IMR-90 (cell line): Measurements from ENCODE around the gene CTPS1. TPM values are rescaled to one million over a fixed set of nuclear protein-coding genes. Genes with fewer than 3 reads are reported as not detected.

Experiments
- ATAC-seq: fragments of 200-7000 bp; cut with Tn5 transposase; 2 replicates; pipeline ENCODE4 v1.9.1; 2020; ENCODE audit warnings: low read depth, mild to moderate bottlenecking, moderate library complexity
- BruUV-seq: library from RNA; stranded (reverse); fragments of 400-500 nt; replicated peaks from 2 replicates; lab custom pipeline; 2021; lab: Mats Ljungman, UMichigan
- CTCF ChIA-PET: fragments of 300-600 bp; formaldehyde crosslinking; extraction: SDS; loops from one replicate; lab custom pipeline; 2021; ENCODE audit warnings: antibody characterized with exemption; lab: Yijun Ruan, JAX
- POLR2A ChIA-PET: fragments of 300-600 bp; sonication (Branson Sonifier 250); formaldehyde crosslinking; loops from one replicate; lab custom pipeline; 2022; ENCODE audit warnings: antibody characterized with exemption; ENCODE audit not compliant: unreplicated experiment; lab: Charles Lee
- DNase-seq: peaks from one replicate; pipeline ENCODE4 v3.0.0; 2013
- H2AFZ ChIP-seq: replicated peaks from 2 replicates; pipeline ENCODE3; 2013; ENCODE audit warnings: low read length, mild to moderate bottlenecking; ENCODE audit not compliant: poor library complexity
- H2AK5ac ChIP-seq: 2 replicates; pipeline ENCODE4 v1.6.1; 2013; ENCODE audit warnings: low read depth, low read length, inconsistent platforms
- H2AK9ac ChIP-seq: replicated peaks from 2 replicates; pipeline ENCODE3; 2013; ENCODE audit warnings: mild to moderate bottlenecking, low read depth, low read length, moderate library complexity; ENCODE audit not compliant: poor library complexity
- H2BK120ac ChIP-seq: 2 replicates; pipeline ENCODE4 v1.6.1; 2013; ENCODE audit warnings: low read depth, low read length, inconsistent platforms
- H2BK15ac ChIP-seq: 3 replicates; pipeline ENCODE4 v1.6.1; 2013; ENCODE audit warnings: low read depth, low read length, inconsistent platforms
- H2BK20ac ChIP-seq: 2 replicates; pipeline ENCODE4 v1.6.1; 2013; ENCODE audit warnings: low read depth, mild to moderate bottlenecking, inconsistent platforms, low read length, moderate library complexity
- H2BK5ac ChIP-seq: 2 replicates; pipeline ENCODE4 v1.6.1; 2013; ENCODE audit warnings: mild to moderate bottlenecking, low read depth, low read length, inconsistent platforms; ENCODE audit not compliant: poor library complexity, severe bottlenecking
- H3K14ac ChIP-seq: replicated peaks from 2 replicates; pipeline ENCODE4 v1.6.1; 2013; ENCODE audit warnings: low read depth, low read length, inconsistent platforms
- H3K18ac ChIP-seq: 2 replicates; pipeline ENCODE4 v1.6.1; 2013; ENCODE audit warnings: low read depth, low read length, control low read depth
- H3K23ac ChIP-seq: 2 replicates; pipeline ENCODE4 v1.6.1; 2013; ENCODE audit warnings: low read depth, low read length, inconsistent platforms
- H3K27ac ChIP-seq: 2 replicates; pipeline ENCODE4 v1.5.1; 2013; ENCODE audit warnings: mild to moderate bottlenecking, control low read depth, low read length; ENCODE audit not compliant: insufficient read depth
- H3K27me3 ChIP-seq: 2 replicates; pipeline ENCODE4 v1.6.1; 2013; ENCODE audit warnings: low read length; ENCODE audit not compliant: control insufficient read depth, insufficient read depth
- H3K36me3 ChIP-seq: 2 replicates; pipeline ENCODE4 v1.6.1; 2013; ENCODE audit warnings: low read length, mixed read lengths; ENCODE audit not compliant: control insufficient read depth, insufficient read depth
- H3K4ac ChIP-seq: 2 replicates; pipeline ENCODE4 v1.6.1; 2013; ENCODE audit warnings: low read depth, low read length, inconsistent platforms
- H3K4me1 ChIP-seq: 2 replicates; pipeline ENCODE4 v1.6.1; 2013; ENCODE audit warnings: low read length, mixed read lengths; ENCODE audit not compliant: control insufficient read depth, insufficient read depth
- H3K4me2 ChIP-seq: 2 replicates; pipeline ENCODE4 v1.6.1; 2013; ENCODE audit warnings: low read depth, mild to moderate bottlenecking, control low read depth, low read length, moderate library complexity
- H3K4me3 ChIP-seq: 2 replicates; pipeline ENCODE4 v1.5.1; 2013; ENCODE audit warnings: low read depth, mild to moderate bottlenecking, control low read depth, low read length, moderate library complexity; ENCODE audit not compliant: insufficient read depth
- H3K56ac ChIP-seq: 2 replicates; pipeline ENCODE4 v1.6.1; 2013; ENCODE audit warnings: low read length, inconsistent platforms; ENCODE audit not compliant: insufficient read depth; ENCODE audit errors: extremely low read depth
- H3K79me1 ChIP-seq, 2 experiments: 2 replicates each; pipeline ENCODE4 v1.6.1; 2013; ENCODE audit warnings: low read length in 2 of 2, inconsistent platforms in 1 of 2, low read depth in 1 of 2
- H3K9ac ChIP-seq: 2 replicates; pipeline ENCODE4 v1.6.1; 2013; ENCODE audit warnings: low read depth, low read length, control low read depth
- H3K9me1 ChIP-seq: 2 replicates; pipeline ENCODE4 v1.6.1; 2013; ENCODE audit warnings: low read length, inconsistent platforms; ENCODE audit not compliant: insufficient read depth
- H3K9me3 ChIP-seq: 2 replicates; pipeline ENCODE4 v1.6.1; 2013; ENCODE audit warnings: low read length; ENCODE audit not compliant: control insufficient read depth, insufficient read depth
- H4K20me1 ChIP-seq: 2 replicates; pipeline ENCODE4 v1.6.1; 2013; ENCODE audit warnings: low read length, inconsistent platforms; ENCODE audit not compliant: insufficient read depth
- H4K5ac ChIP-seq: 2 replicates; pipeline ENCODE4 v1.6.1; 2013; ENCODE audit warnings: mild to moderate bottlenecking, low read depth, low read length, control low read depth
- H4K8ac ChIP-seq, 2 experiments: 2 replicates each; pipeline ENCODE4 v1.6.1; 2013; ENCODE audit warnings: low read depth in 2 of 2, low read length in 2 of 2, control low read depth in 1 of 2, inconsistent platforms in 1 of 2
- H4K91ac ChIP-seq: 2 replicates; pipeline ENCODE4 v1.6.1; 2013; ENCODE audit warnings: low read depth, low read length, inconsistent platforms; ENCODE audit not compliant: insufficient read depth
- BHLHE40 ChIP-seq: fragments of 150-350 bp; IDR thresholded peaks from 2 replicates; pipeline ENCODE4 v1.6.1; 2016; ENCODE audit warnings: mild to moderate bottlenecking, low read depth, low read length
- CEBPB ChIP-seq: IDR thresholded peaks from 2 replicates; pipeline ENCODE4 v1.6.1; 2012; ENCODE audit warnings: low read depth, low read length, improper control_type of control experiment
- CHD1 ChIP-seq: IDR thresholded peaks from 2 replicates; pipeline ENCODE4 v1.6.1; 2012; ENCODE audit warnings: low read depth, low read length, improper control_type of control experiment
- FOS ChIP-seq: fragments of 150-350 bp; IDR thresholded peaks from 2 replicates; pipeline ENCODE4 v1.6.1; 2016; ENCODE audit warnings: low read depth, low read length
- MAFK ChIP-seq: IDR thresholded peaks from 2 replicates; pipeline ENCODE4 v1.6.1; 2012; ENCODE audit warnings: low read depth, low read length, improper control_type of control experiment
- MAZ ChIP-seq: IDR thresholded peaks from 2 replicates; pipeline ENCODE4 v1.6.1; 2012; ENCODE audit warnings: low read depth, mild to moderate bottlenecking, low read length, improper control_type of control experiment, moderate library complexity, borderline replicate concordance
- NFE2L2 ChIP-seq: fragments of 150-350 bp; IDR thresholded peaks from 2 replicates; pipeline ENCODE4 v1.6.1; 2016; ENCODE audit warnings: low read depth, mild to moderate bottlenecking, low read length
- POLR2A ChIP-seq: IDR thresholded peaks from 2 replicates; pipeline ENCODE4 v1.6.1; 2012; ENCODE audit warnings: mild to moderate bottlenecking, low read depth, low read length
- RAD21 ChIP-seq: IDR thresholded peaks from 2 replicates; pipeline ENCODE4 v1.6.1; 2012; ENCODE audit warnings: low read length, improper control_type of control experiment
- RCOR1 ChIP-seq: IDR thresholded peaks from 2 replicates; pipeline ENCODE4 v1.6.1; 2012; ENCODE audit warnings: mild to moderate bottlenecking, low read length, improper control_type of control experiment; ENCODE audit not compliant: insufficient replicate concordance
- RFX5 ChIP-seq: IDR thresholded peaks from 2 replicates; pipeline ENCODE4 v1.8.0; 2012; ENCODE audit warnings: low read depth, mild to moderate bottlenecking, low read length, moderate library complexity
- SMC3 ChIP-seq: fragments of 150-350 bp; IDR thresholded peaks from 2 replicates; pipeline ENCODE4 v1.6.1; 2016; ENCODE audit warnings: low read depth, mild to moderate bottlenecking, antibody characterized with exemption, low read length, moderate library complexity
- WGBS, 2 experiments: methylation state at CpG; one replicate each; pipeline versions ENCODE4 v1.1.5 to v1.1.7; 2013; ENCODE audit warnings: missing lambda C conversion rate in 2 of 2; ENCODE audit not compliant: insufficient read length in 1 of 2; ENCODE audit errors: extremely low coverage in 2 of 2; 5-methylcytosine and 5-hydroxymethylcytosine counted together
- dilution Hi-C: fragments of 300-500 bp; cut with HindIII; formaldehyde crosslinking; loops from one replicate; pipeline ENCODE4 v1.14.3; 2018; ENCODE audit warnings: low sequenced_read_pairs; ENCODE audit not compliant: unreplicated experiment
- in situ Hi-C: fragments of 300-500 bp; cut with MboI; formaldehyde crosslinking; loops from 3 replicates; pipeline ENCODE4 v1.14.3; 2019; ENCODE audit warnings: low sequenced_read_pairs, inconsistent platforms, mixed read lengths
- intact Hi-C: fragments of 100-400 bp; cut with micrococcal nuclease; formaldehyde crosslinking; loops from 2 replicates; pipeline ENCODE4 v1.10.0; 2022
- polyA plus RNA-seq, 3 experiments: library from polyadenylated mRNA; depleted of rRNA; stranded (reverse); fragments of >200 nt; gene quantifications; 2 replicates each; pipeline ENCODE4 v1.2.3, GENCODE V29; 2012; ENCODE audit warnings: low replicate concordance in 1 of 3
- total RNA-seq: library from RNA; depleted of rRNA; stranded (reverse); fragments of >200 nt; gene quantifications from 2 replicates; pipeline ENCODE4 v1.2.3, GENCODE V29; 2012
- TF ChIP-seq, protein P1 (sequence below): fragments of 150-350 bp; IDR thresholded peaks from 2 replicates; pipeline ENCODE4 v1.6.1; 2017; ENCODE audit warnings: mild to moderate bottlenecking, antibody characterized with exemption, low read length, low read depth
- TF ChIP-seq, protein P2 (sequence below): conservative IDR thresholded peaks from 2 replicates; pipeline ENCODE4 v1.5.1; 2012; ENCODE audit warnings: mild to moderate bottlenecking, low read depth, low read length, improper control_type of control experiment
- TF ChIP-seq, protein P3 (sequence below): fragments of 150-350 bp; IDR thresholded peaks from 2 replicates; pipeline ENCODE4 v1.6.1; 2016; ENCODE audit warnings: low read depth, mild to moderate bottlenecking, low read length, moderate library complexity, borderline replicate concordance

Gene CTPS1
- total and polyA plus RNA-seq, 2 of the 4 experiments (the other 2 are of a cell fraction): 40.4 to 41.0 TPM

DNA sequence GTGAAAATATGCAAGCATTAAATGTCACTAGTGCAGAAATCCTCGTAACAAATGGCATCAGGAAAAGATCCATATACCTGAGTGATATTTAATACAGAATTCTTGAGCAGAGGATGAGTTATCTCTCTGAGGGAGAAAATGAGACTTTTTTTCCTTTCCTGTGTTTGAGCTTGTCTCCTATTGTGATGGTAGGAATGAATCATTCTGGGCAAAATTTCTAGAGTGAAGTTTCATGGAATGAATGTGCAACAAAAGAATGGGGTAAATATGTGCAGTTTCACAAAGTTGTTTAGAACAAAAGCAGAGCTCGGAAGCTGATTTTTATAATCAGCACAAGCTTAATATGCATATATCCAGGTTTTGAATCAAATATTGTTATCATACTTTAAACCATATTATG, 4.6 kb downstream of the CTPS1 start:
- no peak overlapping the region for H3K4me3 ChIP-seq
- H4K8ac ChIP-seq: no peak overlapping the region
- H3K4me2 ChIP-seq: no peak overlapping the region
- H2BK15ac ChIP-seq: no peak overlapping the region
- H4K20me1 ChIP-seq: peaks cover 39% of the 10 kb centered on the region
- in situ Hi-C loops: no loop called here
- no peaks in the 10 kb centered on the region for H3K9me3 ChIP-seq
- H2BK120ac ChIP-seq: no peak overlapping the region
- TF ChIP-seq CEBPB: no peak
- TF ChIP-seq, protein P1, sequence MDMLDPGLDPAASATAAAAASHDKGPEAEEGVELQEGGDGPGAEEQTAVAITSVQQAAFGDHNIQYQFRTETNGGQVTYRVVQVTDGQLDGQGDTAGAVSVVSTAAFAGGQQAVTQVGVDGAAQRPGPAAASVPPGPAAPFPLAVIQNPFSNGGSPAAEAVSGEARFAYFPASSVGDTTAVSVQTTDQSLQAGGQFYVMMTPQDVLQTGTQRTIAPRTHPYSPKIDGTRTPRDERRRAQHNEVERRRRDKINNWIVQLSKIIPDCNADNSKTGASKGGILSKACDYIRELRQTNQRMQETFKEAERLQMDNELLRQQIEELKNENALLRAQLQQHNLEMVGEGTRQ: no peak
- TF ChIP-seq CHD1: no peak
- no peak for TF ChIP-seq RAD21
- no peak for TF ChIP-seq NFE2L2
- TF ChIP-seq, protein P2, sequence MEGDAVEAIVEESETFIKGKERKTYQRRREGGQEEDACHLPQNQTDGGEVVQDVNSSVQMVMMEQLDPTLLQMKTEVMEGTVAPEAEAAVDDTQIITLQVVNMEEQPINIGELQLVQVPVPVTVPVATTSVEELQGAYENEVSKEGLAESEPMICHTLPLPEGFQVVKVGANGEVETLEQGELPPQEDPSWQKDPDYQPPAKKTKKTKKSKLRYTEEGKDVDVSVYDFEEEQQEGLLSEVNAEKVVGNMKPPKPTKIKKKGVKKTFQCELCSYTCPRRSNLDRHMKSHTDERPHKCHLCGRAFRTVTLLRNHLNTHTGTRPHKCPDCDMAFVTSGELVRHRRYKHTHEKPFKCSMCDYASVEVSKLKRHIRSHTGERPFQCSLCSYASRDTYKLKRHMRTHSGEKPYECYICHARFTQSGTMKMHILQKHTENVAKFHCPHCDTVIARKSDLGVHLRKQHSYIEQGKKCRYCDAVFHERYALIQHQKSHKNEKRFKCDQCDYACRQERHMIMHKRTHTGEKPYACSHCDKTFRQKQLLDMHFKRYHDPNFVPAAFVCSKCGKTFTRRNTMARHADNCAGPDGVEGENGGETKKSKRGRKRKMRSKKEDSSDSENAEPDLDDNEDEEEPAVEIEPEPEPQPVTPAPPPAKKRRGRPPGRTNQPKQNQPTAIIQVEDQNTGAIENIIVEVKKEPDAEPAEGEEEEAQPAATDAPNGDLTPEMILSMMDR: no peak
- TF ChIP-seq, protein P3, sequence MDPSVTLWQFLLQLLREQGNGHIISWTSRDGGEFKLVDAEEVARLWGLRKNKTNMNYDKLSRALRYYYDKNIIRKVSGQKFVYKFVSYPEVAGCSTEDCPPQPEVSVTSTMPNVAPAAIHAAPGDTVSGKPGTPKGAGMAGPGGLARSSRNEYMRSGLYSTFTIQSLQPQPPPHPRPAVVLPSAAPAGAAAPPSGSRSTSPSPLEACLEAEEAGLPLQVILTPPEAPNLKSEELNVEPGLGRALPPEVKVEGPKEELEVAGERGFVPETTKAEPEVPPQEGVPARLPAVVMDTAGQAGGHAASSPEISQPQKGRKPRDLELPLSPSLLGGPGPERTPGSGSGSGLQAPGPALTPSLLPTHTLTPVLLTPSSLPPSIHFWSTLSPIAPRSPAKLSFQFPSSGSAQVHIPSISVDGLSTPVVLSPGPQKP: no peak
- TF ChIP-seq FOS: no peak
- TF ChIP-seq RFX5: no peak
- TF ChIP-seq SMC3: no peak
- no peak for TF ChIP-seq MAFK
- TF ChIP-seq RCOR1: no peak
- no peak for TF ChIP-seq POLR2A
- no peak for TF ChIP-seq MAZ
- TF ChIP-seq BHLHE40: no peak
- no TSS peak for BruUV-seq
- H2AK9ac ChIP-seq: no peak overlapping the region
- H3K27me3 ChIP-seq: no peaks in the 10 kb centered on the region
- no peak overlapping the region for H3K56ac ChIP-seq
- DNase-seq (no peak), ATAC-seq (no peak)
- peaks cover 25% of the 10 kb centered on the region for H3K36me3 ChIP-seq
- H3K4me1 ChIP-seq: peaks cover 26% of the 10 kb centered on the region
- dilution Hi-C loops: no loop called here
- intact Hi-C loops: no loop called here
- no peak overlapping the region for H3K9ac ChIP-seq
- no peak overlapping the region for H4K5ac ChIP-seq
- H3K23ac ChIP-seq: no peak overlapping the region
- H2BK20ac ChIP-seq: no peak overlapping the region
- H3K4ac ChIP-seq: no peak overlapping the region
- no peak overlapping the region for H2AK5ac ChIP-seq
- CTCF ChIA-PET: interaction anchor here (1.2 kb wide), 1 partner anchor 19 kb away, joined by 7 read pairs; no protein-coding TSS in a partner anchor
- no peak overlapping the region for H3K14ac ChIP-seq
- no peak overlapping the region for H3K18ac ChIP-seq
- H3K79me1 ChIP-seq: peaks cover 25 to 75% of the 10 kb centered on the region in 2 experiments
- H2BK5ac ChIP-seq: no peak overlapping the region
- POLR2A ChIA-PET: no interaction called here
- H2AFZ ChIP-seq: no peak overlapping the region
- H3K9me1 ChIP-seq: peaks cover 13% of the 10 kb centered on the region
- no peak overlapping the region for H3K27ac ChIP-seq
- H4K91ac ChIP-seq: no peak overlapping the region
- no CpG with 5 or more reads among the region's 2 CpGs for WGBS, 2 experiments
